ENCODE results near the gene AP2S1.
A peak's percentile ranks its signal among the peaks of the same experiment; 100 is the strongest.
"Not testable (repeated sequence)": the region's sequence is repeated elsewhere in the genome, so short reads cannot be mapped to it uniquely, and the experiment has no call there.

The AP2S1 gene

DNA sequence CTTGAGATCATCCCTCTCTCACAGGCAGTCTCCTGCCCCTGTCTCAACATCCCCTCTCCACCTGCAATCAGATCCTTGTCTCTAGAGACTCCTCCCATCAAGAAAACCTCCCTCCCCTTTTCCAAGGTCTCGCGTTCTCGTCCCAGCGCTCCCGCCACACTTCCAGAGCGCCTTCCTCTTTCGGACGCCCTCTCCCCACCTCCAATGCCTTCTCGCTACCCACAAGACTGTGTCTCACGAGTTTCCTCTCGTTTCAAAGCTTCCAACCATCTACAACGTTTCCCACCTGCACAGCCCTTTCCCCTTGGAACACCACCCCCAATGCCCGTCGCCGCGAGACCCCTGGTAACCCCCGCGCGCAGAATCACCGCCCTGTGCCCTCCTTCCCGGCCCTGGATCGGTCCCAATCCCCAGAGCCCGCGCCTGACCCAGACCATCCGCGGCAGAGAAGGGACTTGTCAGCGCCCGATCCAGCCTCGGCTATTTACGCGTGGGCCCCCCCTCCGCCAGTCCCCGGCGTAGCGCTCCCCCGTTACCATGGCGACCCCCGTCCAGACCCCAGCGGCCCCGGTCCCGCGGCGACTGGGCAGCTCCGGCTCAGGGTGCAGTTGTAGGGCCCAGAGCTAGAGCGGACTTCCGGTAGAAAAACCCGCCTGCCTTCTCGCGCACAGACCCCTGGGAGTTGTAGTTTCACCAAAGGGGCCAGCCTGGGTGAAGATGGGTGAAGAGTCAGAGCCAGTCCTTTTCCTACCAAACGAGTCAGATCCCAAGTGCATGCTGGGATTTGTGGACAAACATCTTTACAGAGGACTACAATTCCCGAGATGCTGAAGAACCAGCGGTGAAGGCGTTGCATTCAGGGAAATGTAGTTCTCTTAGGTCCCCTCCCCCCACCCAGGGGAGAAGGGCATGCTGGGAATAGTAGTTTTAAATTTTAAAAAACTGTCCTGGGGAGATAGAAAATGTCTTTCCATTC, at the start of gene AP2S1:
Gene AP2S1, minus strand, starts transcription at position 619 of the 976 bp plus-strand sequence. Its CDS starts 80 bp downstream, at position 539.
- peak; percentile 90 for DNase-seq (ENCODE audit: low spot score)

DNA sequence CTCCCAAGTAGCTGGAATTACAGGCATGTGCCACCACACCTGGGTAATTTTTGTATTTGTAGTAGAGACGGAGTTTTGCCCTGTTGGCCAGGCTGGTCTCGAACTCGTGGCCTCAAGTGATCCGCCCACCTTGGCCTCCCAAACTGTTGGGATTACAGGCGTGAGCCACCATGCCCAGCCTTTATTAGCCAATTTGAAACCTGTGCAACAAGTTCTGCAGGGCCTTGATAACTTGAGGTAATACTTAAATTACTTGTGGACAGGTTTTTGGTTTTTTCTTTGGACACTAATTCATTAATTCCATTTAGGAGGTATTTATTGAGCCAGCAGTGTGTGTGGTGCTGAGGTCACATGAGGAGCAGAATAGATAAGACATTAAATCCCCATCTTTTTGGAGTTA, 49.7 kb upstream of the AP2S1 start:
- no peak for DNase-seq (ENCODE audit: low spot score)

DNA sequence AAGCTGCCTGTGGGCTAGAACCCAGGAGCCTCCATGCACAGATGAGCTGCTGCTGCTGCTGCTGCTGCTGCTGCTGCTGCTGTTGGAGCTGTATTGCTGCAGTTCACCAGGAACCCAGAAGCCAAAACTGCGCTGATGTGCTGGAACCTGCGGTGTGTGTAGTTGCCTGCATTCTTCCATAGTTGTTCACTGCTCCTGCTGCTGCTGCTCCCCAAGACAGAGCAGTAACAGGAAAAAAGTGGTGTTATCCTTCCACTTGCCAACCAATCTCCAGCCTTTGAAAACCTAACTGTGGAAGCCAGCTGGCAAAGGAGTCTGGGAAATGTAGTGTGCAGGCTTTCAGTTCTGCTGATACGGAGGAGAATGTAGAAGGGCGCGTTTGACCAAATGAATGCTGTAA, 48.1 kb upstream of the AP2S1 start:
- DNase-seq (ENCODE audit: low spot score) = no peak

DNA sequence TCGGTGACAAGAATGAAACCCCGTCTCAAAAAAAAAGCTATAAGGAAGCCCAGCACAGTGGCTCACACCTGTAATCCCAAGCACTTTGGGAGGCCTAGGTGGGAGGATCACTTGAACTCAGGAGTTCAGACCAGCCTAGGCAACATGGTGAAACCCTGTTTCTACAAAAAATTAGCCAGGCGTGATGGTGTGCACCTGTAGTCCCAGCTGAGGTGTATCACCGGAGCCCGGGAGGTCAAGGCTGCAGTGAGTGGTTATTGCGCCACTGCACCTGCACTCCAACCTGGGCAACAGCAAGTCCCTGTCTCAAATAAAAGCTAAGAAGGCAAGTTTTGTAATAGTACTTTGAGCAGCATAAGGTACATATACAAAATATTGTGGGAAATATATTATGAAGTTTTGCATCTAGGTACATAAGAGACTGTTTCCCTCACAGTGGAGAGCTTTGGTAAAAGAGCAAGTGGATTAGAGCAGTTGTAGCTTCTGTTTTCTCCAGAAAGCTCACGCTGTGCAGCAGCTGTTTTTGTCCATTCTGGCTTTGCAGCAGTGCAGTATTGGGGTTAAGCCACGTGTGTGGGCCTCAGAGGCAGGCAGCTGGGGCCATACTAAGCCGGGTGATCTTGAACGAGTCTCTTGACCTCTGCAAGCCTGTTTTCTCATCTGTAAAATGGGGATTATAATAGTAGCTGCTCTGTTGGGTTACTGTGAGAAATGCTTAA, 45.6 kb upstream of the AP2S1 start:
- no peak for DNase-seq (ENCODE audit: low spot score)

DNA sequence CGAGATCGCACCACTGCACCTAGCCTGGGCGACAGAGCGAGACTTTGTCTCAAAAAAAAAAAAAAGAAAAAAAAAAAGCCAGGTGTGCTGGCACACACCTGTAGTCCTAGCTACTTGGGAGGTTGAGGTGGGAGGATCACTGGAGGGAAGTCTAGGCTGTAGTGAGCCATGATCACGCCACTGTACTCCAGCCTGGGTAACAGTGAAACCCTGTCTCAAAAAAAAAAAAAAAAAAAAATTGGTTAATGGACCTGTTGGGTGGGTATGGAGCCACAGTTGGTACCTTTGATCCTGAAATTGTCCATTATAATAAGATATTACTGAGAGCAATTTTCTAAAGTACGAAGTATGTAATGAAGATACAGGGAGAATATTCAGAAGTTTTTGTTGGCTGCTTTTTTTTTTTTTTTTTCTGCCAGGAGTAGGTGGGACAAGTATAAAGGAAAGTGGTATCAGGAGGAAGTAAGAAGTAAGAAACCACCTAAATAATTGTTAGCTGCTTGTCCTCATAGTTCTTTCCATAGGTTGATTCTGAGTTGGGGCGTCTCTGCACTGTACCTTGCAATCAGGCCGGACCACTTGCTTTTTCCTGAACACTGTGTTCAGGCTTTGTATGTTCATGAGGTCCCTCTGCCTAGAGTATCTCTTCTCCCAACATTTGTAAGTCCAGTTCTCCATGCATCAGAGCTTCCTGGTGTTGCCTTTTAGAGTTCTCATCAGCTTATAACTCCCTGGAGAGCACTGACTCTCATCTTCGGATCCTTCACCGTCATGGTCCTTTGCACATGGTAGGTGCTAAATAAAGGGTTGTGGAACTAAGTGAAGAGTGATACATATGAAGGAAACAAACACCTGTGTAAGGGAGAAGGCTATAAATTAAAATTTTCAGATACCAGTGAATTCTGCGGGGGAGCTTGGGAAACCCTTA, 41.9 kb upstream of the AP2S1 start:
- DNase-seq (ENCODE audit: low spot score) = no peak

DNA sequence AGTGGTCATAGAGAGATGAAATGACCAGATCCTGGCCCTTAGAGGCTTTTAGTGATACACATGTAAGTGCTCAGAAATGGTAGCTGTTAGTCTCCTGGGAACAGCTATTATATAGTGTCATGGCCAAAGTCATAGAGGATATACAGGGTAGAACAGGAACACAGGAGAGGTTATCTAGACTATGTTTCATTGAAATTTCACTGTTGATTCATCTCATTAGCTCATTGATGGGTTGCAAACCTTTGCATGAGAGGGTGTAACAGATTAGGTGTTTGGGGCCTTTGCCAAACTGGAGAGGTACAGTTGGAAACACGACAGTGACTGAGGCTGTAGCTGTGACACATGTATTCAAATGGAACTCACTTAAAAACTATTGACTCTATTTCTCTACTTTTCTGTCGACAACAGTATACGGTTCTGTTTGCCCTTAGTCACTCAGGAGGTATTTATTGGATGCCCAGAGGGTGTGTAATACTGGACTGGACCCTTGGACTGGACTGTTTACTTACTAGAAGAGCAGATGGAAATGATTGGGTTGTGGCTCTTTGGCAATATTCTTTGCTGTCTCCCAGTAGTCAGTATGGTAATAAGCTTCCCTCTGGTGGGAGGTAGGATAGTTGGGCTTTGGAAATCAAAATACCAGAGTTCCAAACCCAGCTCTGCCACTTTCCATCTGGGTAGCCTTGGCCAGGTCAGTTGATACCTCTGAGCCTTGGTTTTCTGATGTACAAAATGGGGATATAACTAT, 40.0 kb upstream of the AP2S1 start:
- peak; percentile 71 for DNase-seq (ENCODE audit: low spot score)

DNA sequence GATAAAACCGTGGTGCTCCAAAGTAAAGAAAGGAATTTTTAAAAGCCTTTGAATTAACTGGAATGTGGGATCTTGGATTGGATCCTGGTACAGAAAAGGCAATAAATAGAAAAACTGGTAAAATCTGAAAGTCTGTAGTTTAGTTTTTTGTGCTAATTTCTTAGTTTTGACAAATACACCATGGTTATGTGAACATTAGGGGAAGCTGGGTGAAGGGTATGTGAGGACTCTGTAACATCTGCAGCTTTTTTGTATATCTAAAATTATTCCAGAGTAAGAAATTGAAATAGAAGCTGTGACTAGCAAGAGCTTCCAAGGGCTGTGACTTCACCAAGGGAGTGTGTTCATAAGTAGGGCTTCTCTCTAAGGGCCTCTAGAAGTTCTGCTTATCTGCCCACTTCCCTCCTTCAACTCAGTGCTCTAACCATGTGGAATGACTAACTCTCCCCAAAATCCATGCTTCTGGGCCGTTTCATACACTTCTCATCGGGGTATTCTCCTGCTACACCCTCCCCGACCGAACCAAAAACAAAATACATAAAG, 36.7 kb upstream of the AP2S1 start:
- no peak for DNase-seq (ENCODE audit: low spot score)

DNA sequence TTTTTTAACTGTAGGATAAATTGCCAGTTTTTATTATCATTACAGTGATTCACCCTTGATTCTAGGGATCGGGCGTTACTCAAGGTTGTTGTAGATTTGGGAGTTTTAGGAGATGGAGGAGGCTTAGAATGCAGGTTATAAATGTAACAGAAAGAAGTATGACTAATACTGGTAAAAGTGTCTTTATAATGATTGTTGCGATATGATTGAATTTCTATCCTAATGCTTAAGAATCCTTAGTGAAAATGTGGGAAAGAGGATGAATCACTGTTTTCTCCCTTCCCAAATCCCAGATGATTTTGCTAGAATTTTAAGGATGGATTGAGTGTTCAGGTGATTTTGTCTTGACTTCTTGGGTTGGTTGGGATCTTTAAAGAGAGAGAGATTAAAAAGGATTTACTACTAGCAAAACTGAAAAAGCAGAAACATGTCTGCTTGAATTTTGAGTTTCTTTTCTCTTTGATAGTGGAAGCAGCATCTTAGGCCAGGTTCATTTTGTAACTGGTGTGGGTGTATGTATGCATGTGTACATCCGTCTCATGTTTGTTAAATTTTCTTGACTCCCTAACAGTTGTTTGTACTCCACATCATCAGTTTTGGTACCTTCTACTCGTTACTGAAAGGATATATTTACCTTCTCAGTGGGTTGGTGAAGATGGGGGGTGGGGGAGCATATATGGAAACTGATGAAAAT, 36.0 kb upstream of the AP2S1 start:
- no peak for DNase-seq (ENCODE audit: low spot score)

DNA sequence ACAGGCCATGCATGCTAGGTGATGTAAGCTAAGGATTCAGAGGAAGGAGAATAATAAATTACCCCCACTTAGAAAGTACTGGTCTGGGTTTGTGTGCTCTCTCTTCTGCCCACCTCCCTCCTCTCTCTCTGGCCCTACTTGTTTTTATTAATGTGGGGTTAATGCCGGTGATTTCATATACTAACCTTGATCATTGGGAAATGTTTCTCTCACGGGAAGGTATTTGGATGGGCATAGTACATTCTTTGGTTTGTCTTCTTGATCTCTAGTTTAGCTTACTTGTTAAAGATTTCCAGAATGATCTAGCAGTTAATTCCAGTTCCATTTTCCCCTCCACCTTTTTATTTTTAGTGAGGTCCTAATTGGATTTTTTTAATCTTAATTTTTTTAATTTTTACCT, 34.8 kb upstream of the AP2S1 start:
- DNase-seq (ENCODE audit: low spot score) = no peak

DNA sequence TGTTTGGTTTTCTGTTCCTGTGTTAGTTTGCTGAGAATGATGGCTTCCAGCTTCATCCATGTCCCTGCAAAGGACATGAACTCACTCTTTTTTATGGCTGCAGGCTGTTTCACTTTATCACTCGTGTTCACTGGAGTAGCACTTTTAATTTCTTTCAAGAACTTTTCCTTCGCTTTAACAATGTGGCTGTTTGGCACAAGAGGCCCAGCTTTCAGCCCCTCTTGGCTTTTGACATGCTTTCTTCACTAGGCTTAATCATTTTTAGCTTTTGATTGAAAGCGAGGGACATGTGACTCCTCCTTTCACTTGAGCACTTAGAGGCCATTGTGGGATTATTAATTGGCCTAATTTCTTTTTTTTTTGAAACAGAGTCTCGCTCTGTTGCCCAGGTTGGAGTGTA, 32.1 kb upstream of the AP2S1 start:
- DNase-seq (ENCODE audit: low spot score) = not testable (repeated sequence)

DNA sequence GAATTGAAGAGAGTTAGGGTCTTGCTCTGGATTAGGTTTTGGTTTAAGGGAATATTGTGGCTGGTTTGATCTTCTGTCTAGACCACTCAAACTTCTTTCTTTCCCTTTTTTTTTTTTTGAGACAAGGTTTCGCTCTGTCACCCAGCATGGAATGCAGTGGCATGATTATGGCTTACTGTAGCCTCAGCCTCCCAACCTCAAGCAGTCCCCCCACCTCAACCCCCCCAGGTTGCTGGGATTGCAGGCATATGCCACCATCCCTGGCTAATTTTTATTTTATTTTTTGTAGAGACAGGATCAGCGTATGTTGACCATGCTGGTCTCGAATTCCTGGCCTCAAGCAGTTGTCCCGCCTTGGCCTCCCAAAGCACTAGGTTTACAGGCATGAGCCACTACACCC, 31.4 kb upstream of the AP2S1 start:
- no peak for DNase-seq (ENCODE audit: low spot score)

DNA sequence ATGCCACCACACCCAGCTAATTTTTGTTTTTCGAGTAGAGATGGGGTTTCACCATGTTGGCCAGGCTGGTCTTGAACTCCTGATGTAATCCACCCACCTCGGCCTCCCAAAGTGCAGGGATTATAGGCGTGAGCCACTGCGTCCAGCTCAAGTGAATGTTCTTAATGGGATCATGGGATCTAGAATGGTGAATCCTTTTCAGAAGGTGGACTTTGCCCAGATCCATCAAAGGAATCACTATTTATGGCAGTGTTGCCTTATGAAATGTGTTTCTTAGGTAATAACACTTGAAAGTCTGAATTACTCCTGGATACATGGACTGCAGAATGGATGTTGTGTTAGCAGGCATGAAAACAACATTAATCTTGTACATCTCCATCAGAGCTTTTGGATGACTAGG, 30.4 kb upstream of the AP2S1 start:
- DNase-seq (ENCODE audit: low spot score) = no peak

DNA sequence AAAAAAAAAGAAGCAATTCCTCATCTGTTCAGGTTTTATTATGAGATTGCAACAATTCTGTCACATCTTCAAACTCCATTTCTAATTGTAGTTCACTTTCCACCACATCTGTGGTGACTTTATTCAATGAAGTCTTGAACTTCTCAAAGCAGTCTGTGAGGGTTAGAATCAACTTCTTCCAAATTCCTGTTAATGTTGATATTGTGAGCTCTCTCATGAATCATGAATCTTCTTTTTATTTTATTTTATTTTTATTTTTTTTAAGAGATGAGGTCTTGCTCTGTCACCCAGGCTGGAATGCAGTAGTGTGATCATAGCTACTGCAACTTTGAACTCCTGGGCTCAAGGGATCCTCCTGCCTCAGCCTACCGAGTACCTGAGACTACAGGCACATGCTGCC, 29.8 kb upstream of the AP2S1 start:
- no peak for DNase-seq (ENCODE audit: low spot score)

DNA sequence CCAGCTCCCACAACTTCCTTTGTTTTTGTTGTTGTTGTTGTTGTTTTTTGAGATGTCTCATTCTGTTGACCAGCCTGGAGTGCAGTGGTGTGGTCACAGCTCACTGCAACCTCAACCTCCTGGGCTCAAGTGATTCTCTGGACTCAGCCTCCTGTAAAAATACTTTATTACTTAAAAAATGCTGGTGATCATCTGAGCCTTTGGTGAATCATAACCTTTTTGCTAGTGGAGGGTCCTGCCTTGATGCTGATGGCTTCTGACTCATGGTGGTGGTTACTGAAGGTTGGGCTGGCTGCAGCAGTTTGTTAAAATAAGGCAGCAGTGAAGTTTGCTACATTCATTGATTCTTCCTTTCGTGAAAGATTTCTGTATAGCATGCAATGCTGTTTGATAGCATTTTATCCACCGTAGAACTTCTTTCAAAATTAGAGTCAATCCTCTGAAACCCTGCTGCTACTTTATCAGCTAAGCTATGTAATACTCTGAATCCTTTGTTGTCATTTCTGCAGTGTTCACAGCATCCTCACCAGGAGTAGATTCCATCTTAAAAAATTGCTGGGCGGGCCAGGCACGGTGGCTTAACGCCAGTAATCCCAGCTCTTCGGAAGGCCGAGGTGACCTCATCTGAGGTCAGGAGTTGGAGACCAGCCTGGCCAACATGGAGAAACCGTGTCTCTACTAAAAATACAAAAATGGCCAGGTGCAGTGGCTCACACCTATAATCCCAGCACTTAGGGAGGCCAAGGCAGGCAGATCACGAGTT, 28.1 kb upstream of the AP2S1 start:
- no peak for DNase-seq (ENCODE audit: low spot score)

DNA sequence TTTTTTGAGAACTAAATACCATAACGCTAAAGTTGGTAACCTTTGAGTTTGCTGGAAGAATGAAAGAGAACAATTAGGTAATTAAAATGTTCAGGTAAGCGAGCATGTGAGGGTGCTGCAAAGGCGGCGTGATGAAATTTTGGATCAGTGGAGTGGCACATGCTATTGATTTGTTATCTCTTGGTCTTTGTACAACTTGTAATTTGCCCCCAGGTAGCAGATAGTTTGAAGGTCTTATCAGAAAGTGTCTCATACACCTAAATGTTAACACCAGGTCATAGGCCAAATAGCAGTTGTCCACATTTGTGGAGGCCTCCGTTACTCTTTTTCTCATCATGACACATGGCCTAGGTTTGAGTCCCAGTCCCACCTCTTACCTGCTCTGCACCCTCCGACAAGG, 25.0 kb upstream of the AP2S1 start:
- DNase-seq (ENCODE audit: low spot score) = no peak

DNA sequence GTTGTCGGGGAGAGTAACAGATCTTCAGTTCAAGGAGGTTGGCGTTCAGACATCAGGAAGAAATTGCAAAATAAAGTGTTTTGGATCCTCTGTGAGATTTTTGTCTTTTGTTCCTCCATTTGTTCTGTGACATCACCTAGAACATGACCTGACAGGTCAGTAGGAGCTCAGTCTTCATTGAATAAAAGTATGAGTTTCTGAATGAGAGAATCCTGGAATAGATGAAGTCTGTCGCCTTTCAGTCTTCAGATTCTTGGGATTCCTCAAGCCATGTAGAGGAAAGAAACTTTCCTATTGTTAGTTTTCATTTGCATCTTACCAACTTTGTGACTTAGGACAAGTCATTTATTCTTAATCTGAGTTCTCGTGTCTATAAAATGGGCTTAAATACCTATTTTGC, 24.6 kb upstream of the AP2S1 start:
- no peak for DNase-seq (ENCODE audit: low spot score)

DNA sequence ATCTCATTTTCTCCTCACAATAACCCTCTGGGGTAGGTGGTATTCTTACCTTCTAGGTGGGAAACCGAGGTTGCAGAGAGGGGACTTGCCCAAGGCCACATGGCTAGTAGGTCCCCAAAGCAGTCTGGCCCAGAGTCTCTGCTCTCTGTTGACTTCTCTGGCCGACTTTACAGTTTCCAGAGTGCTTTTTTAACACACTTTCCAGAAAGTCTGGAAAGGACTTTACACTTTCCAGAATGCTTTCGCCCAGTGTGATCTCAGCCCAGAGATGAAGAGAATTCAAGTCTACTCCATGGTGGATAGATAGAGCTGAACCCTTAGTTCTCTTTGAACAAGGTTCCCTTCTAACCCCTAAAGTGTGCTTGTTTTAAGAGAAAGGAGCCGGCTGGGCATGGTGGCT, 22.3 kb upstream of the AP2S1 start:
- DNase-seq (ENCODE audit: low spot score) = no peak

DNA sequence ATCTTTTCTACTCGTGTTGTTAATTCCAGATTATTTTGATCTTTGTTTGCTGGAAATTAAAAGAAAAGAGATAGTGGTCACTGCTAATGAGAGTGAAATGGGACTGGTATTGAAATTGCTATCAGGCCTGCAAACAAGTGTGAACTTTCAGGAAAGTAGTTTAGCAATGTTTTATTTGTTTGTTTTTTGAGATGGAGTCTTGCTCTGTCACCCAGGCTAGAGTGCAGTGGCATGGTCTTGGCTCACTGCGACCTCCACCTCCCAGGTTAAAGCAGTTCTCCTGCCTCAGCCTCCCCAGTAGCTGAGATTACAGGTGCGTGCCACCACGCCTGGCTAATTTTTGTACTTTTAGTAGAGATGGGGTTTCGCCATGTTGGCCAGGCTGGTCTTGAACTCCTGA, 20.5 kb upstream of the AP2S1 start:
- not testable (repeated sequence) for DNase-seq (ENCODE audit: low spot score)

DNA sequence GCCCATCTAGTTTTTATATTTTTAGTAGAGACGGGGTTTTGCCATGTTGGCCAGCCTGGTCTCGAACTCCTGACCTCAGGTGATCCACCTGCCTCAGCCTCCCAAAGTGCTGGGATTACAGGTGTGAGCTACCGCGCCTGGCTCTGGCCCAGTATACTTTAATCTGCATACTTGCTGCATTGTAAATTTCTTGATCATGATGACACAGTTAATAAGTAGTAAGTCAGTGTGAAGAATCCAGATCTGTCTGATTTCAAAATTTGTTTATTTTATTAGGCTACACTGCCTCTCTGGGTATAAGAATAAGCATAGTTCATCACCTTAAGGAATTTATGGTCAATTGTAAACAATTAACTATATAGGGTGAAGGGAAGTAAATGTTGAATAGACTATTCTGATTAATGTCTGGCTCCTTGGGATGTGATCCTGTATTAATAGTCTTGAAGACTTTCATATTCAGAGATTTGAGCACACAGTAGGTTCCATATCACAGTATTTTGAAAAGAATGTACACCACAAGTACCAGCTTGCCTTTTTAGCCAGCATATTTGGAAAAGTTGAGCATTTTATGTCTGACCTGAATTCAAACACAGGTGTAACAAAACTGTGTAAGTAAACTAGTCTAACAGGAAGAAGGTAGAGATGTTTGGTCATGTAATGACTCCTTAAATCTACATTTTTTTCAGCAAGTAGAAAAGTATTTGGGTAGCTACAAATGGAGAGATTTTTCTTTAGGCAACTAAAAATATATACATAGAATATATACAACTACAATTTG, 17.6 kb upstream of the AP2S1 start:
- DNase-seq (ENCODE audit: low spot score) = no peak

Measured in HuH-7 (cell line).